OCI-LY7 (cell line): ENCODE results near the gene HIVEP3. TPM values are rescaled to one million over a fixed set of nuclear protein-coding genes. Genes with fewer than 3 reads are reported as not detected.

ENCODE experiments used
- BruUV-seq: library from RNA; stranded (reverse); fragments of 400-500 nt; replicated peaks from 2 replicates; lab custom pipeline; 2021; lab: Mats Ljungman, UMichigan
- CTCF ChIA-PET: fragments of 300-600 bp; sonication (Branson Sonifier 250); formaldehyde crosslinking; loops from one replicate; lab custom pipeline; 2022; ENCODE audit warnings: antibody characterized with exemption; ENCODE audit not compliant: unreplicated experiment; lab: Charles Lee
- POLR2A ChIA-PET: fragments of 300-600 bp; sonication (Branson Sonifier 250); formaldehyde crosslinking; loops from one replicate; lab custom pipeline; 2022; ENCODE audit warnings: antibody characterized with exemption; lab: Charles Lee
- DNase-seq: peaks from one replicate; pipeline ENCODE4 v3.0.0-alpha.2; 2015; ENCODE audit warnings: low spot score
- H2AFZ ChIP-seq: fragments of 200-600 bp; sonication (generic), shearing (Covaris generic); 2 replicates; pipeline ENCODE4 v1.6.1; 2014; ENCODE audit warnings: mild to moderate bottlenecking, antibody characterized with exemption, low read length, moderate library complexity
- H3K27ac ChIP-seq: fragments of 200-600 bp; sonication (generic); 2 replicates; pipeline ENCODE4 v1.5.1; 2014; ENCODE audit warnings: mixed run types, low read depth, mild to moderate bottlenecking, moderate library complexity, low read length, inconsistent platforms; ENCODE audit not compliant: poor library complexity, severe bottlenecking
- H3K36me3 ChIP-seq: fragments of 200-600 bp; sonication (generic); 2 replicates; pipeline ENCODE4 v1.6.1; 2014; ENCODE audit warnings: mild to moderate bottlenecking, antibody characterized with exemption, low read length, moderate library complexity, mixed read lengths; ENCODE audit not compliant: insufficient read depth
- H3K4me1 ChIP-seq: fragments of 200-600 bp; sonication (generic); 2 replicates; pipeline ENCODE4 v1.5.1; 2014; ENCODE audit warnings: mild to moderate bottlenecking, low read length; ENCODE audit not compliant: insufficient read depth, poor library complexity, severe bottlenecking
- H3K4me2 ChIP-seq: fragments of 200-600 bp; sonication (generic); 2 replicates; pipeline ENCODE4 v1.6.1; 2014; ENCODE audit warnings: mild to moderate bottlenecking, low read length
- H3K4me3 ChIP-seq: fragments of 200-600 bp; sonication (generic); 2 replicates; pipeline ENCODE4 v1.5.1; 2014; ENCODE audit warnings: mild to moderate bottlenecking, low read depth, low read length; ENCODE audit not compliant: poor library complexity, severe bottlenecking
- H3K79me2 ChIP-seq: fragments of 200-600 bp; sonication (generic); 2 replicates; pipeline ENCODE4 v1.6.1; 2016; ENCODE audit warnings: low read depth, mild to moderate bottlenecking, low read length, moderate library complexity, mixed read lengths; ENCODE audit not compliant: insufficient read depth
- H3K9me2 ChIP-seq: fragments of 200-600 bp; sonication (generic); 2 replicates; pipeline ENCODE4 v1.6.1; 2016; ENCODE audit warnings: mild to moderate bottlenecking, low read length, mixed read lengths; ENCODE audit not compliant: insufficient read depth
- H3K9me3 ChIP-seq: fragments of 200-600 bp; sonication (generic); 2 replicates; pipeline ENCODE4 v1.6.1; 2014; ENCODE audit warnings: mild to moderate bottlenecking, mixed run types, low read length, mixed read lengths
- H4K20me1 ChIP-seq: fragments of 200-600 bp; sonication (generic); 2 replicates; pipeline ENCODE4 v1.6.1; 2014; ENCODE audit warnings: mild to moderate bottlenecking, antibody characterized with exemption, low read length, moderate library complexity, mixed read lengths; ENCODE audit not compliant: insufficient read depth
- CTCF ChIP-seq: fragments of 200-600 bp; sonication (generic); conservative IDR thresholded peaks from 2 replicates; pipeline ENCODE4 v1.5.1; 2014; ENCODE audit warnings: mild to moderate bottlenecking, antibody characterized with exemption, low read length, moderate library complexity, mixed read lengths
- EZH2phosphoT487 ChIP-seq: fragments of 200-600 bp; sonication (generic); IDR thresholded peaks from 2 replicates; pipeline ENCODE4 v1.6.1; 2018; ENCODE audit warnings: low read depth, borderline replicate concordance, mild to moderate bottlenecking, mixed run types, antibody characterized with exemption, low read length, moderate library complexity, mixed read lengths
- intact Hi-C: fragments of 100-400 bp; cut with micrococcal nuclease; formaldehyde crosslinking; loops from one replicate; pipeline ENCODE4 v1.10.0; 2022; ENCODE audit not compliant: unreplicated experiment
- total RNA-seq, 2 experiments: library from RNA; depleted of rRNA in 1 of 2; stranded (reverse); fragments of >200 nt in 1 of 2; shearing (Covaris generic) in 1 of 2; gene quantifications; 2 replicates each; pipeline ENCODE4 v1.2.3, GENCODE V29; 2014 to 2022

The HIVEP3 gene
- total RNA-seq, 2 experiments from 2014 or later: 0.53 to 0.60 TPM

DNA sequence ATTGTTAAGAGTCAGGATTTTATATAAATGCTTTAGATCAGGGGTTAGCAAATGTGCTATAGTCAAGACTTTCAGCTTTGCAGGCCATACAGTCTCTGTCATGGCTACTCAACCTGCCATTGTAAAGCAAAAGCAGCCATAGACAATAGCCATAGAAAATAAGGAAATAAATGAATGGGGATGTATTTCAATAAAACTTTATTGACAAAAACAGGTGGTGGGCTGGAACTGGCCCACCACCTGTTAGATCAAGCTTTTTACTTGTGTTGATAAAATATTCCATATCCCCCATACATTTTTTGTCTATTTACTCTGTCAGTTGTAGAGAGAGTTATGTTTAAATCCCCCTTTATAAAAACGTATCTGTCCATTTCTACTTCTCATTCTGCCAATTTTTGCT is 98.9 kb downstream of the HIVEP3 start:
- BruUV-seq: no TSS peak
- intact Hi-C loops: no loop called here
- POLR2A ChIA-PET: no interaction called here

DNA sequence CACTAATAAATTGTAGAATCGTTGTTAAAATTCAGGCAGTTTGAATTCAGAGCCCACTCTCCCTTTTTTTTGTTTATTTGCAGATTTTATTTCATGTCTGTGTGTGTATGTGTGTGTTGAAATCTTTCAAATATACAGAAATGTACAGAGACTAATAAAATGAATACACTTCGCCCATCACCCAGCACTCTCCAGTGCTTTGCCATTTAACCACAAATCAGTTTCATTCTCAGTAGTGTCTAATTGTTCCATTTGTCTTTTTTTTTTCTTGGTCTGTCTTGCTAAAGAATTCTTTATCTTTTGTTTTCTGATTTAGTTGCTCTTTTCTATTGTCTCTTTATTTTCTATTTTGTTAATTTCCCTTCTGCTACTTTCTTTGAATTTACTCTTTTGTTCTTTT is 99.7 kb downstream of the HIVEP3 start:
- no peaks in the 10 kb centered on the region for H3K4me1 ChIP-seq
- H3K9me2 ChIP-seq: no peaks in the 10 kb centered on the region
- intact Hi-C loops: no loop called here
- ChIA-PET CTCF (no interaction called here), POLR2A (no interaction called here)
- H4K20me1 ChIP-seq: no peaks in the 10 kb centered on the region
- BruUV-seq: no TSS peak
- no peaks in the 10 kb centered on the region for H3K79me2 ChIP-seq
- no peaks in the 10 kb centered on the region for H3K36me3 ChIP-seq
- H3K4me3 ChIP-seq: no peak overlapping the region
- H3K4me2 ChIP-seq: no peak overlapping the region
- no peaks in the 10 kb centered on the region for H3K9me3 ChIP-seq
- no peak overlapping the region for H3K27ac ChIP-seq
- no peak for TF ChIP-seq CTCF
- no peak for TF ChIP-seq EZH2phosphoT487
- no peak overlapping the region for H2AFZ ChIP-seq
- DNase-seq: no peak

More for the DNA sequence above, 98.9 kb downstream of the HIVEP3 start:
- Histone ChIP-seq H3K36me3 (no peaks in the 10 kb centered on the region), H3K9me2 (no peaks in the 10 kb centered on the region), H2AFZ (no peak overlapping the region), H4K20me1 (no peaks in the 10 kb centered on the region), H3K4me3 (no peak overlapping the region), H3K4me1 (no peaks in the 10 kb centered on the region), H3K79me2 (no peaks in the 10 kb centered on the region), H3K27ac (no peak overlapping the region), H3K4me2 (no peak overlapping the region), H3K9me3 (no peaks in the 10 kb centered on the region)
- CTCF ChIA-PET: no interaction called here
- no peak for DNase-seq
- no peak for TF ChIP-seq CTCF
- TF ChIP-seq EZH2phosphoT487: no peak

- DNase-seq: no peak
- no peaks in the 10 kb centered on the region for H3K36me3 ChIP-seq
- H3K4me1 ChIP-seq: no peaks in the 10 kb centered on the region
- intact Hi-C loops: no loop called here
- TF ChIP-seq CTCF (no peak), EZH2phosphoT487 (no peak)
- no TSS peak for BruUV-seq
- no peak overlapping the region for H3K4me3 ChIP-seq
- no peak overlapping the region for H3K27ac ChIP-seq
- POLR2A ChIA-PET: no interaction called here
- CTCF ChIA-PET: no interaction called here
- H3K9me3 ChIP-seq: no peaks in the 10 kb centered on the region
- no peak overlapping the region for H2AFZ ChIP-seq
- H3K79me2 ChIP-seq: no peaks in the 10 kb centered on the region
- no peak overlapping the region for H3K4me2 ChIP-seq
- H3K9me2 ChIP-seq: no peaks in the 10 kb centered on the region
- no peaks in the 10 kb centered on the region for H4K20me1 ChIP-seq
Measured at GRCh38 chr1:41816061-41816460, 102.7 kb downstream of the HIVEP3 start.
